OCI-LY3 (cell line): ENCODE measurements around the gene OR6S1.
A peak's percentile ranks its signal among the peaks of the same experiment; 100 is the strongest.

Experiments used
- H2AFZ ChIP-seq: fragments of 200-600, 300-600 bp; shearing (Covaris generic); 2 replicates; pipeline ENCODE4 v1.6.0; 2014; ENCODE audit warnings: antibody characterized with exemption, low read depth, low read length
- H3K27ac ChIP-seq: fragments of 200-600, 300-600 bp; sonication (generic); 2 replicates; pipeline ENCODE4 v1.5.1; 2014; ENCODE audit warnings: mild to moderate bottlenecking, low read length, moderate library complexity, mixed read lengths
- H3K27me3 ChIP-seq: fragments of 200-600, 300-600 bp; sonication (generic); 2 replicates; pipeline ENCODE4 v1.6.1; 2014; ENCODE audit warnings: low read depth, low read length, mixed read lengths
- H3K36me3 ChIP-seq: fragments of 200-600, 300-600 bp; sonication (generic); replicated peaks from 2 replicates; pipeline ENCODE3; 2014; ENCODE audit warnings: low read depth, low read length, mixed read lengths
- H3K4me1 ChIP-seq: fragments of 300-600, 200-600 bp; sonication (generic); 2 replicates; pipeline ENCODE4 v1.6.1; 2014; ENCODE audit warnings: low read length, mixed read lengths
- H3K4me2 ChIP-seq: fragments of 200-600, 300-600 bp; sonication (generic); 2 replicates; pipeline ENCODE4 v1.6.1; 2014; ENCODE audit warnings: low read length, mixed read lengths
- H3K4me3 ChIP-seq: fragments of 300-600, 200-600 bp; sonication (generic); 2 replicates; pipeline ENCODE4 v1.5.1; 2014; ENCODE audit warnings: antibody characterized with exemption, mild to moderate bottlenecking, low read length, moderate library complexity
- H3K79me2 ChIP-seq: fragments of 300-600, 200-600 bp; shearing (Covaris generic); 2 replicates; pipeline ENCODE4 v1.6.1; 2014; ENCODE audit warnings: mild to moderate bottlenecking, low read length, mixed read lengths
- H3K9ac ChIP-seq: fragments of 300-600, 200-600 bp; shearing (Covaris generic); 2 replicates; pipeline ENCODE4 v1.6.0; 2014; ENCODE audit warnings: mild to moderate bottlenecking, low read length, moderate library complexity
- H3K9me3 ChIP-seq: fragments of 200-600, 300-600 bp; shearing (Covaris generic); 2 replicates; pipeline ENCODE4 v1.6.1; 2014; ENCODE audit warnings: low read length, mixed read lengths; ENCODE audit not compliant: insufficient read depth
- H4K20me1 ChIP-seq: fragments of 200-600, 300-600 bp; sonication (generic); 2 replicates; pipeline ENCODE4 v1.6.1; 2016; ENCODE audit warnings: low read length, mixed read lengths; ENCODE audit not compliant: insufficient read depth
- CTCF ChIP-seq: fragments of 200-600, 300-600 bp; sonication (generic); IDR thresholded peaks from 2 replicates; pipeline ENCODE4 v1.5.1; 2014; ENCODE audit warnings: antibody characterized with exemption, low read length, low read depth
- EZH2phosphoT487 ChIP-seq: fragments of 200-600 bp; shearing (Covaris generic); IDR thresholded peaks from 2 replicates; pipeline ENCODE4 v1.6.1; 2018; ENCODE audit warnings: antibody characterized with exemption, mixed run types, low read depth

OR6S1 gene

DNA sequence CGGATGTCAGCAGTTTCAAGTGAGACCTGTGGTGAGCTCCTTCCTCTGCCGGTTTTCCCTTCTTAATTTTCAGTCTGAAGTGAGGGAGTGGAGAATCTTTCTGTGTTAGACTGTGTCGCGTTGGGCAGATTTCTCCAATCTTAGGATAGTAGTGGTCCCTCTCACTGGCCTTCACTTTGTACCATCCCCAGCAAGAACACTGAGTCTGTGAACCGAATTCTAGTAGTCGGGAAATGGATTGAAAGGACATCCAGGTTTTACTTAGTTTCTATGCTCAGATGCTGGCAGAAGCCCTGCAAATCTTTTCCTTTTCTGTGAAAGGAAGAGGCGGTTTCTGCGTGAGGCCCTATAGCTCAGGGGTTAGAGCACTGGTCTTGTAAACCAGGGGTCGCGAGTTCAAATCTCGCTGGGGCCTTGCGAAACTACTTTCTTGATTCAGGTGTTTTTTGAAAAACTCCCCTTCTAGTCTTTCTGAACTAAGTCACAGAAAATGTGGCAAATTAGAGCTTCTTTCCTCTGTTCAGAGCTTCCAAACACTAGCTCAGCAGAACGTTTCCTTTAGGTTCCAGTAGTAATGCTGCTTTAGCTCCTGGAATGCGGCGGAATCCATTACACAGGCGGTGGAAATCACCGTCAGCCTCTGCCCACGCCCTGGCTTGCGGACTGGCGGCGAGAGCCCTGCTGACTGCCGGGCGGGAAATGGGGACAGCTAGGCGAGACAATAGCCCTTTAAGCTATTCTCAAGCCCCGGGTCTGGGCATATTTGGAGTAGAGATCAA is 40.0 kb upstream of the OR6S1 start:
- peak overlapping the region; percentile 98 for H3K27ac ChIP-seq
- H2AFZ ChIP-seq, result peak overlapping the region; percentile 43
- TF ChIP-seq EZH2phosphoT487 (no peak), CTCF (no peak)

DNA sequence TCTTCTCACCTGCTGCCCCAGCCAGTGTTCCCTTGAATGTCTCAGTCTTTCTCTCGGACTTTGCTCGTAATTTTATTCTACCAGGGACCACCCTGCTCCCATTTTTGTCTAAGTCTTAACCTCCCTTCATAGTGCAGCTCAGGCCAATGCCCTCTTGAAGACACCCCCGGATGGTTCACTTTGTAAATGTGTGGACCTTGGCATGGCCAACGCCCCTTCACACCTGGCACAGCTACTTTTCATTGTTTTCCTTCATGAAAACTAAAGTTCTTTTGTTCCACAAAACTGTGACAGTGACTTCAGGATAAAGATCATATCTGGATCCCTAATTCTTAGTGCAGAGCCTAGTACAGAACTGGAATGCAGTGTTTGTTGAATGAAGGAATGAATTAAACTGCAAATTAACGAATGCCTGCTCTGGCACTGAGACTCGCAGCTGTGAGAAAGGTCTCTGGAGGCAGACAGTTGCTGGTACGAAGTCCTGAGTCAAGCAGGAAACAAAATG is 39.4 kb upstream of the OR6S1 start:
- no peaks in the 10 kb centered on the region for H3K36me3 ChIP-seq
- H3K4me3 ChIP-seq, result peak overlapping the region; percentile 97
- peak overlapping the region; percentile 98 for H3K27ac ChIP-seq
- H3K27me3 ChIP-seq, result no peaks in the 10 kb centered on the region; the same call in 1 of the 2 replicates
- H3K9ac ChIP-seq, result peak overlapping the region; percentile 99
- H3K9me3 ChIP-seq, result no peaks in the 10 kb centered on the region
- TF ChIP-seq EZH2phosphoT487, result no peak
- TF ChIP-seq CTCF, result no peak
- peak overlapping the region; percentile 93 for H3K4me2 ChIP-seq
- no peaks in the 10 kb centered on the region for H3K79me2 ChIP-seq
- no peak overlapping the region for H2AFZ ChIP-seq
- H3K4me1 ChIP-seq, result peaks cover 14% of the 10 kb centered on the region
- H4K20me1 ChIP-seq, result no peaks in the 10 kb centered on the region

More for the DNA sequence above, 40.0 kb upstream of the OR6S1 start:
- H3K27me3 ChIP-seq, result no peaks in the 10 kb centered on the region
- H3K79me2 ChIP-seq, result no peaks in the 10 kb centered on the region
- no peaks in the 10 kb centered on the region for H4K20me1 ChIP-seq
- H3K36me3 ChIP-seq, result no peaks in the 10 kb centered on the region
- no peaks in the 10 kb centered on the region for H3K9me3 ChIP-seq
- H3K4me2 ChIP-seq, result peak overlapping the region; percentile 93
- H3K4me3 ChIP-seq, result peak overlapping the region; percentile 97
- peak overlapping the region; percentile 99 for H3K9ac ChIP-seq
- H3K4me1 ChIP-seq, result peaks cover 10% of the 10 kb centered on the region

- H3K4me3 ChIP-seq, result peak overlapping the region; percentile 97
- no peaks in the 10 kb centered on the region for H3K9me3 ChIP-seq
- H3K4me2 ChIP-seq, result peak overlapping the region; percentile 93
- H3K27me3 ChIP-seq, result no peaks in the 10 kb centered on the region; the same call in 1 of the 2 replicates
- peak overlapping the region; percentile 15; the same call in 1 of the 2 replicates for H2AFZ ChIP-seq
- peaks cover 18% of the 10 kb centered on the region for H3K4me1 ChIP-seq
- H3K36me3 ChIP-seq, result no peaks in the 10 kb centered on the region
- peak overlapping the region; percentile 99 for H3K9ac ChIP-seq
- TF ChIP-seq CTCF (no peak), EZH2phosphoT487 (no peak)
- H3K79me2 ChIP-seq, result no peaks in the 10 kb centered on the region
- peak overlapping the region; percentile 98 for H3K27ac ChIP-seq
- no peaks in the 10 kb centered on the region for H4K20me1 ChIP-seq
Measured at GRCh38 chr14:20680363-20680762, 38.9 kb upstream of the OR6S1 start.

GRCh38 chr14:20679907-20680306 is 38.4 kb upstream of the OR6S1 start:
- Histone ChIP-seq H3K4me1 (peaks cover 16% of the 10 kb centered on the region), H3K4me2 (peak overlapping the region; percentile 93), H3K4me3 (peak overlapping the region; percentile 97), H3K27me3 (no peaks in the 10 kb centered on the region; the same call in 1 of the 2 replicates), H3K36me3 (no peaks in the 10 kb centered on the region), H3K79me2 (no peaks in the 10 kb centered on the region), H3K9me3 (no peaks in the 10 kb centered on the region), H3K9ac (peak overlapping the region; percentile 99; the same call in 1 of the 2 replicates), H2AFZ (peak overlapping the region; percentile 67), H3K27ac (no peak overlapping the region), H4K20me1 (no peaks in the 10 kb centered on the region)
- TF ChIP-seq EZH2phosphoT487 (no peak), CTCF (no peak)
